Uterus (tissue), 2 donors: ENCODE measurements around the gene SIGLEC12.

Experiments used
- CTCF ChIP-seq, 4 experiments: fragments of 200-600 bp in 2 of 4; fragments of 450-650 bp in 2 of 4; sonication (generic) in 2 of 4; IDR thresholded peaks; one replicate each; pipeline ENCODE4 v1.5.1; 2016 to 2019; ENCODE audit warnings: antibody characterized with exemption in 4 of 4, mild to moderate bottlenecking in 2 of 4, moderate library complexity in 1 of 4
- POLR2A ChIP-seq, 2 donors: fragments of 450-650 bp; IDR thresholded peaks; one replicate each; pipeline ENCODE4 v1.6.1; 2016; ENCODE audit warnings: antibody characterized with exemption in 2 of 2, mild to moderate bottlenecking in 1 of 2, moderate library complexity in 1 of 2

DNA sequence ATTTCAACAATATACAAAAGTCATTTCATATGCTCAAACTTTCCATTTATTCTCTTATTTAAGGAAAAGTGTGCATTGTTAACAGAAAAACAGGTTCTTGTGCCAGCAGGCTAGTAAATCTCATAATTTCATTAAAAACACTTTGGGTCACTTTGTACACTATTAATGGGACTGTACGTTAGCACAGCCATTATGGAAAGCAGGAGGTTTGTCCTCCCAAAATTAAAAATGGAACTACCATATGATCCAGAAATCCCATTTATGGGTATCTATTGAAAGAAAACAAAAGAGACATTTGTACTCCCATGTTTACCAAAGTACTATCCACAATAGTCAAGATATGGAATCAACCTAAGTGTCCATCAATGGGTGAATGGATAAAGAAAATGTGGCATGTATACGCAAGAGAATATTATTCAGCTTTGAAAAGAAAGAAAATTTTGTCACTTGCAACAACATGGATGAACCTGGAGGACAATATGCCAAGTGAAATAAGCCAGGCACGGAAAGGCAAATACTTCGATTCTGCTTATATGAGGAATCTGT lies 38.3 kb upstream of the SIGLEC12 start:
- TF ChIP-seq POLR2A (IDR thresholded peaks at IDR 0.05) (no peak), CTCF (IDR thresholded peaks at IDR 0.05) (no peak)
